GM23338 (cell line): Measurements from ENCODE around the gene CBFA2T3. TPM values are rescaled to one million over a fixed set of nuclear protein-coding genes. Genes with fewer than 3 reads are reported as not detected.

ENCODE experiments used
- ATAC-seq: fragments of 200-7000 bp; cut with Tn5 transposase; 3 replicates; pipeline ENCODE4 v1.9.1; 2020
- DNase-seq: peaks from one replicate; pipeline ENCODE4 v3.0.0-alpha.2; 2015; ENCODE audit warnings: low spot score
- H2AFZ ChIP-seq: fragments of 200-600 bp; sonication (generic); 2 replicates; pipeline ENCODE4 v1.8.0; 2016; ENCODE audit warnings: antibody characterized with exemption, mild to moderate bottlenecking, moderate library complexity
- H3F3A ChIP-seq: fragments of 200-600 bp; sonication (generic); replicated peaks from 2 replicates; pipeline ENCODE4 v1.8.0; 2017; ENCODE audit warnings: antibody characterized with exemption, mixed run types, low read depth
- H3K27ac ChIP-seq: fragments of 200-600 bp; sonication (generic); 2 replicates; pipeline ENCODE4 v1.6.1; 2016; ENCODE audit warnings: low read depth
- H3K27me3 ChIP-seq: fragments of 200-600 bp; sonication (generic); 2 replicates; pipeline ENCODE4 v1.8.0; 2016; ENCODE audit warnings: mild to moderate bottlenecking, mixed run types, moderate library complexity; ENCODE audit not compliant: insufficient read depth
- H3K36me3 ChIP-seq: fragments of 200-600 bp; sonication (generic); 2 replicates; pipeline ENCODE4 v1.8.0; 2016; ENCODE audit warnings: mild to moderate bottlenecking; ENCODE audit not compliant: insufficient read depth
- H3K4me1 ChIP-seq: fragments of 200-600 bp; sonication (generic); 2 replicates; pipeline ENCODE4 v1.8.0; 2016; ENCODE audit warnings: mild to moderate bottlenecking, moderate library complexity; ENCODE audit not compliant: insufficient read depth
- H3K4me2 ChIP-seq: fragments of 200-600 bp; sonication (generic); 2 replicates; pipeline ENCODE4 v1.7.1; 2017; ENCODE audit warnings: mixed run types
- H3K4me3 ChIP-seq: fragments of 200-600 bp; sonication (generic); 2 replicates; pipeline ENCODE4 v1.6.1; 2016; ENCODE audit warnings: mixed run types
- H3K79me2 ChIP-seq: fragments of 200-600 bp; sonication (generic); replicated peaks from 2 replicates; pipeline ENCODE4 v1.8.0; 2017; ENCODE audit warnings: mild to moderate bottlenecking; ENCODE audit not compliant: insufficient read depth
- H3K9me2 ChIP-seq: fragments of 200-600 bp; sonication (generic); 2 replicates; pipeline ENCODE4 v1.8.0; 2017; ENCODE audit not compliant: insufficient read depth
- H4K20me1 ChIP-seq: fragments of 200-600 bp; sonication (generic); replicated peaks from 2 replicates; pipeline ENCODE4 v1.8.0; 2017; ENCODE audit warnings: mild to moderate bottlenecking; ENCODE audit not compliant: insufficient read depth
- H3K27ac Mint-ChIP-seq: 2 replicates; pipeline ENCODE4 v1.8.0; 2020; ENCODE audit warnings: inconsistent platforms, mild to moderate bottlenecking, moderate library complexity, mixed read lengths
- H3K27me3 Mint-ChIP-seq: 3 replicates; pipeline ENCODE4 v1.8.0; 2022; ENCODE audit warnings: low read depth, mild to moderate bottlenecking, moderate library complexity, mixed read lengths, inconsistent platforms; ENCODE audit not compliant: insufficient read depth, poor library complexity
- H3K36me3 Mint-ChIP-seq: 3 replicates; pipeline ENCODE4 v1.8.0; 2021; ENCODE audit warnings: low read depth, mild to moderate bottlenecking, inconsistent platforms, moderate library complexity, mixed read lengths
- H3K4me1 Mint-ChIP-seq: 3 replicates; pipeline ENCODE4 v1.8.0; 2020; ENCODE audit warnings: mild to moderate bottlenecking, inconsistent platforms, mixed read lengths
- H3K4me3 Mint-ChIP-seq: 3 replicates; pipeline ENCODE4 v1.8.0; 2021; ENCODE audit warnings: moderate library complexity, mild to moderate bottlenecking, inconsistent platforms, mixed read lengths
- H3K9me3 Mint-ChIP-seq: 3 replicates; pipeline ENCODE4 v1.8.0; 2020; ENCODE audit warnings: moderate library complexity, mild to moderate bottlenecking, inconsistent platforms, mixed read lengths
- CREB1 ChIP-seq: fragments of 250-450 bp; sonication (Bioruptor Pico); IDR thresholded peaks from 2 replicates; pipeline ENCODE4 v1.5.0; 2020; ENCODE audit warnings: low read depth, mild to moderate bottlenecking, moderate library complexity
- CTCF ChIP-seq, 2 experiments: fragments of 200-600 bp in 1 of 2; sonication (generic) in 1 of 2; conservative IDR thresholded peaks; 2 replicates each; pipeline versions ENCODE4 v1.5.1 to v1.6.1; 2016 to 2017; ENCODE audit warnings: antibody characterized with exemption in 2 of 2, low read depth in 2 of 2, mild to moderate bottlenecking in 2 of 2, moderate library complexity in 1 of 2
- ETS1 ChIP-seq: IDR thresholded peaks from 2 replicates; pipeline ENCODE4 v1.6.1; 2016; ENCODE audit warnings: antibody characterized with exemption
- EZH2 ChIP-seq: fragments of 200-600 bp; sonication (generic); IDR thresholded peaks from one replicate; pipeline ENCODE4 v1.8.0; 2017; ENCODE audit warnings: antibody characterized with exemption, mild to moderate bottlenecking, low read depth; ENCODE audit not compliant: unreplicated experiment
- EZH2phosphoT487 ChIP-seq: fragments of 200-600 bp; sonication (generic); IDR thresholded peaks from one replicate; pipeline ENCODE4 v1.8.1; 2018; ENCODE audit warnings: antibody characterized with exemption; ENCODE audit not compliant: unreplicated experiment
- JUNB ChIP-seq: IDR thresholded peaks from one replicate; pipeline ENCODE4 v1.6.1; 2016; ENCODE audit warnings: antibody characterized with exemption; ENCODE audit not compliant: unreplicated experiment
- NANOG ChIP-seq: IDR thresholded peaks from 2 replicates; pipeline ENCODE4 v1.6.1; 2016; ENCODE audit warnings: antibody characterized with exemption, borderline replicate concordance
- POLR2AphosphoS5 ChIP-seq: IDR thresholded peaks from 2 replicates; pipeline ENCODE4 v1.6.1; 2016; ENCODE audit warnings: antibody characterized with exemption, low read depth
- REST ChIP-seq: IDR thresholded peaks from one replicate; pipeline ENCODE4 v1.6.1; 2018; ENCODE audit warnings: antibody characterized with exemption; ENCODE audit not compliant: unreplicated experiment
- STAT1 ChIP-seq: IDR thresholded peaks from one replicate; pipeline ENCODE4 v1.6.1; 2016; ENCODE audit warnings: antibody characterized with exemption; ENCODE audit not compliant: unreplicated experiment
- ZNF114 ChIP-seq: fragments of 250-450 bp; sonication (Bioruptor Pico); IDR thresholded peaks from 2 replicates; pipeline ENCODE4 v1.5.0; 2020; ENCODE audit warnings: mild to moderate bottlenecking, moderate library complexity
- ZNF331 ChIP-seq: fragments of 250-450 bp; sonication (Bioruptor Pico); IDR thresholded peaks from 2 replicates; pipeline ENCODE4 v1.5.0; 2020; ENCODE audit warnings: low read depth, mild to moderate bottlenecking, moderate library complexity
- ZNF462 ChIP-seq: fragments of 250-450 bp; sonication (Bioruptor Pico); IDR thresholded peaks from 2 replicates; pipeline ENCODE4 v1.5.0; 2020; ENCODE audit warnings: mild to moderate bottlenecking, moderate library complexity
- polyA plus RNA-seq: library from polyadenylated mRNA; unstranded; fragments of >200 nt; fragmentation: Nextera tagmentation; extraction: Ambion mirVana; gene quantifications from 2 replicates; pipeline ENCODE4 v1.2.1, GENCODE V29; 2016
- total RNA-seq: library from RNA; depleted of rRNA; stranded (reverse); fragments of >200 nt; shearing (Covaris generic); gene quantifications from 2 replicates; pipeline ENCODE4 v1.2.3, GENCODE V29; 2014

The CBFA2T3 gene
- total and polyA plus RNA-seq, 2 experiments from 2014 or later: 0.87 to 1.5 TPM

GRCh38 chr16:88917915-88918627 lies 58.9 kb downstream of the CBFA2T3 start:
- peaks cover 17% of the 10 kb centered on the region for H3K4me1 Mint-ChIP-seq
- Histone ChIP-seq H4K20me1 (no peaks in the 10 kb centered on the region), H3F3A (no peaks in the 10 kb centered on the region; the same call in 1 of the 2 replicates), H3K4me2 (no peak overlapping the region), H3K36me3 (no peaks in the 10 kb centered on the region), H3K9me2 (no peaks in the 10 kb centered on the region), H3K27me3 (no peaks in the 10 kb centered on the region), H3K27ac (0 out of 2 replicates have a peak overlapping the region, but pooled peaks have one; percentile 23), H3K79me2 (no peaks in the 10 kb centered on the region), H3K4me3 (no peak overlapping the region), H2AFZ (no peak overlapping the region), H3K4me1 (no peaks in the 10 kb centered on the region)
- TF ChIP-seq CTCF (conservative IDR thresholded peaks at IDR 0.05; ENCODE audit: low read depth in 2 of 2): no peak
- TF ChIP-seq ZNF114 (CRISPR knock-in tag): no peak
- no peak for TF ChIP-seq NANOG
- no peak for TF ChIP-seq STAT1
- TF ChIP-seq EZH2phosphoT487: no peak
- no peak for TF ChIP-seq ZNF462 (CRISPR knock-in tag)
- no peak for TF ChIP-seq EZH2
- no peak for TF ChIP-seq POLR2AphosphoS5
- no peak for TF ChIP-seq REST
- no peak for TF ChIP-seq JUNB
- TF ChIP-seq ZNF331 (CRISPR knock-in tag): no peak
- TF ChIP-seq ETS1: no peak
- TF ChIP-seq CREB1: no peak
- H3K27ac Mint-ChIP-seq: peak overlapping the region; percentile 84; the same call in 1 of the 2 replicates
- peaks cover 14% of the 10 kb centered on the region for H3K27me3 Mint-ChIP-seq
- H3K4me3 Mint-ChIP-seq: no peak overlapping the region
- H3K9me3 Mint-ChIP-seq: peaks cover 11% of the 10 kb centered on the region
- no peak for DNase-seq
- no peak for ATAC-seq
- peaks cover 4% of the 10 kb centered on the region; the same call in 1 of the 3 replicates for H3K36me3 Mint-ChIP-seq
